ENCODE results near the gene GRIA4.

Gene GRIA4

GRCh38 chr11:105948918-105949590, 339.2 kb downstream of the GRIA4 start:
- no peaks in the 10 kb centered on the region for H3K9me3 ChIP-seq (ENCODE audit: low read length)
- H3K27me3 ChIP-seq (ENCODE audit: insufficient read depth, low read length) = no peaks in the 10 kb centered on the region
- no peak overlapping the region for H2AFZ ChIP-seq (ENCODE audit: low read depth, low read length)
- H3K4me1 ChIP-seq (ENCODE audit: insufficient read depth, low read length) = no peaks in the 10 kb centered on the region
- no peak overlapping the region for H3K4me3 ChIP-seq (ENCODE audit: low read length)
- H3K36me3 ChIP-seq (ENCODE audit: insufficient read depth, low read length) = no peaks in the 10 kb centered on the region

- H2AFZ ChIP-seq (ENCODE audit: low read depth, low read length) = no peak overlapping the region
- H3K4me3 ChIP-seq (ENCODE audit: low read length) = no peak overlapping the region
- no peaks in the 10 kb centered on the region for H3K27me3 ChIP-seq (ENCODE audit: insufficient read depth, low read length)
- no peaks in the 10 kb centered on the region for H3K4me1 ChIP-seq (ENCODE audit: insufficient read depth, low read length)
- no peaks in the 10 kb centered on the region for H3K9me3 ChIP-seq (ENCODE audit: low read length)
- H3K36me3 ChIP-seq (ENCODE audit: insufficient read depth, low read length) = no peaks in the 10 kb centered on the region
Observed at GRCh38 chr11:105953886-105954285, 344.0 kb downstream of the GRIA4 start.

- no peak overlapping the region for H3K4me3 ChIP-seq (ENCODE audit: low read length)
- no peak overlapping the region for H2AFZ ChIP-seq (ENCODE audit: low read depth, low read length)
- no peaks in the 10 kb centered on the region for H3K9me3 ChIP-seq (ENCODE audit: low read length)
- no peaks in the 10 kb centered on the region for H3K36me3 ChIP-seq (ENCODE audit: insufficient read depth, low read length)
- no peaks in the 10 kb centered on the region for H3K4me1 ChIP-seq (ENCODE audit: insufficient read depth, low read length)
- no peaks in the 10 kb centered on the region for H3K27me3 ChIP-seq (ENCODE audit: insufficient read depth, low read length)
Observed at GRCh38 chr11:105960252-105961245, 350.7 kb downstream of the GRIA4 start.

GRCh38 chr11:105968021-105968697, 358.3 kb downstream of the GRIA4 start:
- H3K36me3 ChIP-seq (ENCODE audit: insufficient read depth, low read length) = no peaks in the 10 kb centered on the region
- no peaks in the 10 kb centered on the region for H3K9me3 ChIP-seq (ENCODE audit: low read length)
- no peak overlapping the region for H2AFZ ChIP-seq (ENCODE audit: low read depth, low read length)
- H3K4me3 ChIP-seq (ENCODE audit: low read length) = no peak overlapping the region
- no peaks in the 10 kb centered on the region for H3K27me3 ChIP-seq (ENCODE audit: insufficient read depth, low read length)
- H3K4me1 ChIP-seq (ENCODE audit: insufficient read depth, low read length) = no peaks in the 10 kb centered on the region

- Histone ChIP-seq H3K36me3 (ENCODE audit: insufficient read depth, low read length) (no peaks in the 10 kb centered on the region), H3K27me3 (ENCODE audit: insufficient read depth, low read length) (no peaks in the 10 kb centered on the region), H3K9me3 (ENCODE audit: low read length) (no peaks in the 10 kb centered on the region), H3K4me1 (ENCODE audit: insufficient read depth, low read length) (no peaks in the 10 kb centered on the region), H2AFZ (ENCODE audit: low read depth, low read length) (no peak overlapping the region), H3K4me3 (ENCODE audit: low read length) (no peak overlapping the region)
Observed at GRCh38 chr11:105969756-105970155, 359.9 kb downstream of the GRIA4 start.

GRCh38 chr11:105975128-105975527, 365.3 kb downstream of the GRIA4 start:
- Histone ChIP-seq H3K9me3 (ENCODE audit: low read length) (no peaks in the 10 kb centered on the region), H3K4me3 (ENCODE audit: low read length) (no peak overlapping the region), H3K36me3 (ENCODE audit: insufficient read depth, low read length) (no peaks in the 10 kb centered on the region), H2AFZ (ENCODE audit: low read depth, low read length) (no peak overlapping the region), H3K4me1 (ENCODE audit: insufficient read depth, low read length) (no peaks in the 10 kb centered on the region), H3K27me3 (ENCODE audit: insufficient read depth, low read length) (no peaks in the 10 kb centered on the region)

- Histone ChIP-seq H3K27me3 (ENCODE audit: insufficient read depth, low read length) (no peaks in the 10 kb centered on the region), H3K4me1 (ENCODE audit: insufficient read depth, low read length) (no peaks in the 10 kb centered on the region), H3K36me3 (ENCODE audit: insufficient read depth, low read length) (no peaks in the 10 kb centered on the region), H2AFZ (ENCODE audit: low read depth, low read length) (no peak overlapping the region), H3K9me3 (ENCODE audit: low read length) (no peaks in the 10 kb centered on the region), H3K4me3 (ENCODE audit: low read length) (no peak overlapping the region)
Observed at GRCh38 chr11:105979997-105980703, 370.3 kb downstream of the GRIA4 start.

- Histone ChIP-seq H3K27me3 (ENCODE audit: insufficient read depth, low read length) (no peaks in the 10 kb centered on the region), H3K9me3 (ENCODE audit: low read length) (no peaks in the 10 kb centered on the region), H3K4me3 (ENCODE audit: low read length) (no peak overlapping the region), H3K36me3 (ENCODE audit: insufficient read depth, low read length) (no peaks in the 10 kb centered on the region), H2AFZ (ENCODE audit: low read depth, low read length) (no peak overlapping the region), H3K4me1 (ENCODE audit: insufficient read depth, low read length) (no peaks in the 10 kb centered on the region)
Observed at GRCh38 chr11:105986554-105986953, 376.7 kb downstream of the GRIA4 start.

- no peaks in the 10 kb centered on the region for H3K27me3 ChIP-seq (ENCODE audit: insufficient read depth, low read length)
- no peaks in the 10 kb centered on the region for H3K36me3 ChIP-seq (ENCODE audit: insufficient read depth, low read length)
- H3K9me3 ChIP-seq (ENCODE audit: low read length) = peaks cover under 1% of the 10 kb centered on the region
- H2AFZ ChIP-seq (ENCODE audit: low read depth, low read length) = no peak overlapping the region
- no peaks in the 10 kb centered on the region for H3K4me1 ChIP-seq (ENCODE audit: insufficient read depth, low read length)
- no peak overlapping the region for H3K4me3 ChIP-seq (ENCODE audit: low read length)
Observed at GRCh38 chr11:105988197-105988596, 378.3 kb downstream of the GRIA4 start.

GRCh38 chr11:105989124-105989523, 379.3 kb downstream of the GRIA4 start:
- Histone ChIP-seq H2AFZ (ENCODE audit: low read depth, low read length) (no peak overlapping the region), H3K4me1 (ENCODE audit: insufficient read depth, low read length) (no peaks in the 10 kb centered on the region), H3K36me3 (ENCODE audit: insufficient read depth, low read length) (no peaks in the 10 kb centered on the region), H3K27me3 (ENCODE audit: insufficient read depth, low read length) (no peaks in the 10 kb centered on the region), H3K9me3 (ENCODE audit: low read length) (peaks cover 6% of the 10 kb centered on the region), H3K4me3 (ENCODE audit: low read length) (no peak overlapping the region)

- H3K36me3 ChIP-seq (ENCODE audit: insufficient read depth, low read length) = peaks cover 12% of the 10 kb centered on the region
- no peak overlapping the region for H3K4me3 ChIP-seq (ENCODE audit: low read length)
- H3K4me1 ChIP-seq (ENCODE audit: insufficient read depth, low read length) = no peaks in the 10 kb centered on the region
- H2AFZ ChIP-seq (ENCODE audit: low read depth, low read length) = no peak overlapping the region
- H3K27me3 ChIP-seq (ENCODE audit: insufficient read depth, low read length) = no peaks in the 10 kb centered on the region
- H3K9me3 ChIP-seq (ENCODE audit: low read length) = peaks cover 6% of the 10 kb centered on the region
Observed at GRCh38 chr11:105991888-105992287, 382.0 kb downstream of the GRIA4 start.

- no peak overlapping the region for H2AFZ ChIP-seq (ENCODE audit: low read depth, low read length)
- peaks cover 10% of the 10 kb centered on the region for H3K9me3 ChIP-seq (ENCODE audit: low read length)
- H3K27me3 ChIP-seq (ENCODE audit: insufficient read depth, low read length) = no peaks in the 10 kb centered on the region
- peaks cover 25% of the 10 kb centered on the region for H3K36me3 ChIP-seq (ENCODE audit: insufficient read depth, low read length)
- H3K4me3 ChIP-seq (ENCODE audit: low read length) = no peak overlapping the region
- H3K4me1 ChIP-seq (ENCODE audit: insufficient read depth, low read length) = no peaks in the 10 kb centered on the region
Observed at GRCh38 chr11:106001304-106002012, 391.6 kb downstream of the GRIA4 start.
